AG04450 (cell line): ENCODE measurements around the gene FHAD1. TPM values are rescaled to one million over a fixed set of nuclear protein-coding genes. Genes with fewer than 3 reads are reported as not detected.

Experiments used
- CTCF ChIA-PET: fragments of 300-600, 350-600 bp; formaldehyde crosslinking; extraction: SDS; loops from one replicate; lab custom pipeline; 2022; ENCODE audit warnings: antibody characterized with exemption, inconsistent platforms; lab: Charles Lee
- POLR2A ChIA-PET: fragments of 350-600 bp; formaldehyde crosslinking; extraction: SDS; loops from one replicate; lab custom pipeline; 2021; ENCODE audit warnings: antibody characterized with exemption, inconsistent platforms; lab: Yijun Ruan, JAX
- DNase-seq: peaks from one replicate; pipeline ENCODE4 v3.0.0-alpha.2; 2011; ENCODE audit warnings: low read depth, low spot score
- H3K27ac ChIP-seq: one replicate; pipeline ENCODE4 v1.5.1; 2012; ENCODE audit warnings: low read depth, low read length, control low read depth
- H3K27me3 ChIP-seq: one replicate; pipeline ENCODE4 v1.6.0; 2012; ENCODE audit warnings: low read length; ENCODE audit not compliant: control insufficient read depth, insufficient read depth
- H3K4me3 ChIP-seq: 2 replicates; pipeline ENCODE4 v1.5.1; 2011; ENCODE audit warnings: mild to moderate bottlenecking, low read depth, low read length, control low read depth
- H3K9me3 ChIP-seq: 2 replicates; pipeline ENCODE4 v1.5.1; 2012; ENCODE audit warnings: low read length; ENCODE audit not compliant: control insufficient read depth, insufficient read depth
- CTCF ChIP-seq: IDR thresholded peaks from 2 replicates; pipeline ENCODE4 v1.5.1; 2011; ENCODE audit warnings: low read depth, low read length, control low read depth, inconsistent platforms
- polyA plus RNA-seq: library from polyadenylated mRNA; depleted of rRNA; stranded (reverse); fragments of >200 nt; gene quantifications from 2 replicates; pipeline ENCODE4 v1.2.3, GENCODE V29; 2011; rRNA removed

FHAD1 gene
- polyA plus RNA-seq, 1 experiment, result 0.36 TPM

DNA sequence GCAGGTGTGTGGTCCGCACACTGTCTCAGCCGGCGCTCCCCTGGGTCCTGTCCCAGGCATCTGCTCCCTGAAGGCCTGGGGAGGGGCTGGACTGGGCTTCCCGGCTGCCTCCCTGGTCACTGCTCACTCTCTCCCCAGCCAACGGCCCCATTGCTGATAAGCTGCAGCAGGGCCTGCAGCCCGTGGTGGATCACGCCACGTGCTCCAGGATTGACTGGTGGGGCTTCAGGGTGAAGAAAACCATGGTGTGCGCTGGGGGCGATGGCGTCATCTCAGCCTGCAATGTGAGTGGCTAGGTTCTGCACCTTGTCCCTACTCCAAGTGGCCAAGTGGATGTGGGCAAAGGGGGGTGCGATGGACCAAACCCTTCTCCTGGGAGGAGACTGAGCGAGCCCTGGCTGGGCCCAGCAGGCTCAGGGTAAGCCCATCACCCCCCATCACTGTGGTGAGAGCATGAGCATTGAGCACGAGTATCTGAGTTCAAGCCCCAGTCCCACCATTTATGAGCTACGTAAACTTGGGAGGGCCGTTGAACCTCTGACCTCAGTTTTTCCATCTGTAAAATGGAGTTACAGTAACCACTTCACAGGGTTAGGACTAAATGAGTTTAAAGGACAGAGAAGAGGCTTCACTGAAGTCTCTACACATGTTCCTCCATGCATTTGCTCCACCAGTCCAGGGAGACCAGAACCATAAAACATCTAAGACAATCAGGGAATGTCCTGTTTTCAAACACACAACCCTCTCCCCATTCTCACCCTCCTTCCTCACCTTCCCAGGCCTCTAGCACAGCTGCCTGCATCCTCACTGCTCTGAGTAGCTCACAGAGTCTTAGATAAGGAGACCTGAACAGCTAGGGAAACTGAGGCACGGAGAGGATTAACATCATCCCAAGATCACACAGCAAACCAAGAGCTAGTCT lies 197.7 kb downstream of the FHAD1 start:
- no peak overlapping the region for H3K4me3 ChIP-seq
- no peak overlapping the region for H3K27ac ChIP-seq
- no peak for TF ChIP-seq CTCF
- ChIA-PET CTCF (interaction anchor here (1.3 to 2.4 kb wide), 2 partner anchors 8 to 14 kb away, joined by 3 to 12 read pairs; no protein-coding TSS in a partner anchor), POLR2A (no interaction called here)
- H3K27me3 ChIP-seq, result peaks cover 14% of the 10 kb centered on the region
- no peak for DNase-seq
- H3K9me3 ChIP-seq, result no peaks in the 10 kb centered on the region; the same call in 1 of the 2 replicates

DNA sequence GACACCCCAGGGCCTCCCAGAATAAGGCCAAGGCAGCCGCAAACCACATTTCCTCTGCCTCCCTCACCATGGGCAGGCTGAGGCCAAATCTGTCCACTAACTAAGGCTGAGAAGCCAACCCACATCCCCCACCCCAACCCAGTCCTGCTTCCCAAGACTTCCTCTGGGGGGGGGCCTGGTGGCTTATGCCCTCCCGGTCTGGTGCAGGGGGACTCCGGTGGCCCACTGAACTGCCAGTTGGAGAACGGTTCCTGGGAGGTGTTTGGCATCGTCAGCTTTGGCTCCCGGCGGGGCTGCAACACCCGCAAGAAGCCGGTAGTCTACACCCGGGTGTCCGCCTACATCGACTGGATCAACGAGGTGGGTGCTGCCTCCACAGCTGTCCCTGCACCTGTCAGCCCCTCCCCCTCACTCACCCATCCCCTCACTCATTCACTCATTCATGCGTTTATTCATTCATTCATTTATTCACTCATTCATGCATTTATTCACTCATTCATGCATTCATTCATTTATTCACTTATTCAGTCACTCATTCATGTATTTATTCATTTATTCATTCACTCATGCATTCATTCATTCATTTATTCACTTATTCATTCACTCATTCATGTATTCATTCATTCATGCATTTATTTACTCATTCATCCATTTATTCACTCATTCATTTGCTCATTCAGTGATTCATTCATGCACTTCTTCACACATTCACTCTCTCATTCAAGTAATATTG lies 198.5 kb downstream of the FHAD1 start:
- H3K9me3 ChIP-seq, result no peaks in the 10 kb centered on the region; the same call in 1 of the 2 replicates
- no peak overlapping the region for H3K27ac ChIP-seq
- CTCF ChIA-PET, result interaction anchor here (1.3 kb wide), 1 partner anchor 9 kb away, joined by 3 read pairs; no protein-coding TSS in a partner anchor
- POLR2A ChIA-PET, result no interaction called here
- DNase-seq, result no peak
- peaks cover 14% of the 10 kb centered on the region for H3K27me3 ChIP-seq
- no peak for TF ChIP-seq CTCF
- H3K4me3 ChIP-seq, result no peak overlapping the region

DNA sequence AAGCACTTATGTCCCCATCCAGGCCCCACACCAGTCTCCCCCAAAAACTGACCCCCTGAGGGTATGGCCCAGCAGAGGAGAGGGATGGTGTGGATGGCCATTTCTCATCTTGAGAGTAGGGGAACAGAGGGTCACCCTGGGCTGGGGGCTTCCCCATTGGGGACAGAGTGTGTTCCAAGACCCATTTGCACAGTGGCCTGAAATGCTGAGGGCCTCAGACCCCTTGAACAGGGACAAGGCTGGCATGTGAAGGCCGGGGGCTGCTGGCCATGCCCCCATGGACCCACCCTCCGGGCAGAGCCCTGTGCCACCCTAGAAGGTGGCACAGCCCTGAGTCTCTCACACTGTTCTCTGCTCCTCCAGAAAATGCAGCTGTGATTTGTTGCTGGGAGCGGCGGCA lies 199.2 kb downstream of the FHAD1 start:
- ChIA-PET POLR2A (no interaction called here), CTCF (no interaction called here)
- peaks cover 14% of the 10 kb centered on the region for H3K27me3 ChIP-seq
- H3K9me3 ChIP-seq, result peaks cover 3% of the 10 kb centered on the region
- DNase-seq, result no peak
- no peak overlapping the region for H3K27ac ChIP-seq
- TF ChIP-seq CTCF, result no peak
- H3K4me3 ChIP-seq, result no peak overlapping the region

Other genes with a start within 250 kb of the FHAD1 start
- 25.5 and 28.6 TPM in 2 replicates for gene TMEM51, start 93.5 kb upstream of the FHAD1 start, polyA plus RNA-seq
- 30.4 and 35.7 TPM in 2 replicates for gene EFHD2, start 162.7 kb downstream of the FHAD1 start, polyA plus RNA-seq
- not detected in 2 replicates for gene CTRC, start 191.2 kb downstream of the FHAD1 start, polyA plus RNA-seq
- gene CELA2A, start 209.5 kb downstream of the FHAD1 start, polyA plus RNA-seq, result not detected in 2 replicates
- gene CELA2B, start 228.9 kb downstream of the FHAD1 start, polyA plus RNA-seq, result not detected in 2 replicates